Measurements from ENCODE around the gene HOXD4. TPM values are rescaled to one million over a fixed set of nuclear protein-coding genes. Genes with fewer than 3 reads are reported as not detected.

HOXD4 gene
- total and polyA plus RNA-seq, 2 of the 4 experiments (the other 2 are of a cell fraction) = not detected

- ATAC-seq (ENCODE audit: low read depth) = no peak
- no TSS peak for BruUV-seq (replicated peaks)
Observed at GRCh38 chr2:176164611-176165369, 13.4 kb downstream of the HOXD4 start.

More at GRCh38 chr2:176164611-176165369, 13.4 kb downstream of the HOXD4 start:
- Histone ChIP-seq H3K4me3 (ENCODE audit: insufficient read depth, low read depth, low read length) (no peak overlapping the region), H3K4ac (ENCODE audit: low read depth, low read length) (no peak overlapping the region), H3K56ac (ENCODE audit: extremely low read depth, insufficient read depth, low read length) (no peak overlapping the region), H4K5ac (ENCODE audit: low read depth, low read length) (no peak overlapping the region), H3K18ac (ENCODE audit: low read depth, low read length) (no peak overlapping the region), H2BK15ac (ENCODE audit: low read depth, low read length) (no peak overlapping the region), H4K8ac (ENCODE audit: low read depth in 2 of 2, low read length in 2 of 2) (no peak overlapping the region), H4K91ac (ENCODE audit: insufficient read depth, low read depth, low read length) (no peak overlapping the region), H3K9ac (ENCODE audit: low read depth, low read length) (no peak overlapping the region), H3K27me3 (ENCODE audit: control insufficient read depth, insufficient read depth, low read length) (peaks cover 66% of the 10 kb centered on the region), H4K20me1 (ENCODE audit: insufficient read depth, low read length) (no peaks in the 10 kb centered on the region), H2BK5ac (ENCODE audit: low read depth, low read length, poor library complexity, severe bottlenecking) (no peak overlapping the region), H3K23ac (ENCODE audit: low read depth, low read length) (no peak overlapping the region), H2BK120ac (ENCODE audit: low read depth, low read length) (no peak overlapping the region), H3K9me1 (ENCODE audit: insufficient read depth, low read length) (no peaks in the 10 kb centered on the region), H2AK5ac (ENCODE audit: low read depth, low read length) (no peak overlapping the region), H3K9me3 (ENCODE audit: control insufficient read depth, insufficient read depth, low read length) (peaks cover 14% of the 10 kb centered on the region), H2AK9ac (replicated peaks; ENCODE audit: low read depth, low read length, poor library complexity) (no peak overlapping the region), H3K14ac (replicated peaks; ENCODE audit: low read depth, low read length) (no peak overlapping the region), H3K4me2 (ENCODE audit: low read depth, low read length) (no peak overlapping the region), H2AFZ (replicated peaks; ENCODE audit: low read length, poor library complexity) (peak overlapping the region; percentile 41), H2BK20ac (ENCODE audit: low read depth, low read length) (no peak overlapping the region), H3K4me1 (ENCODE audit: control insufficient read depth, insufficient read depth, low read length) (no peaks in the 10 kb centered on the region), H3K27ac (ENCODE audit: insufficient read depth, low read length) (no peak overlapping the region), H3K79me1 (ENCODE audit: low read depth in 1 of 2, low read length in 2 of 2) (no peaks in the 10 kb centered on the region), H3K36me3 (ENCODE audit: control insufficient read depth, insufficient read depth, low read length) (no peaks in the 10 kb centered on the region)
- ChIA-PET POLR2A (ENCODE audit: unreplicated experiment) (no interaction called here), CTCF (no interaction called here)
- no peak for TF ChIP-seq RFX5 (IDR thresholded peaks at IDR 0.05; ENCODE audit: low read depth, low read length)
- TF ChIP-seq MAFK (IDR thresholded peaks at IDR 0.05; ENCODE audit: low read depth, low read length) = no peak
- no peak for TF ChIP-seq CEBPB (IDR thresholded peaks at IDR 0.05; ENCODE audit: low read depth, low read length)
- no peak for TF ChIP-seq NFE2L2 (IDR thresholded peaks at IDR 0.05; ENCODE audit: low read depth, low read length)
- TF ChIP-seq CHD1 (IDR thresholded peaks at IDR 0.05; ENCODE audit: low read depth, low read length) = no peak
- TF ChIP-seq USF2 (IDR thresholded peaks at IDR 0.05; ENCODE audit: low read depth, low read length) = no peak
- TF ChIP-seq RCOR1 (IDR thresholded peaks at IDR 0.05; ENCODE audit: insufficient replicate concordance, low read length) = no peak
- TF ChIP-seq BHLHE40 (IDR thresholded peaks at IDR 0.05; ENCODE audit: low read depth, low read length) = no peak
- TF ChIP-seq RAD21 (IDR thresholded peaks at IDR 0.05; ENCODE audit: low read length) = no peak
- no peak for TF ChIP-seq MAZ (IDR thresholded peaks at IDR 0.05; ENCODE audit: borderline replicate concordance, low read depth, low read length)
- TF ChIP-seq POLR2A (IDR thresholded peaks at IDR 0.05; ENCODE audit: low read depth, low read length) = no peak
- no peak for TF ChIP-seq ELK1 (IDR thresholded peaks at IDR 0.05; ENCODE audit: borderline replicate concordance, low read depth, low read length)
- TF ChIP-seq MXI1 (IDR thresholded peaks at IDR 0.05; ENCODE audit: borderline replicate concordance, low read depth, low read length) = no peak
- no peak for TF ChIP-seq CTCF (conservative IDR thresholded peaks at IDR 0.05; ENCODE audit: low read depth, low read length)
- TF ChIP-seq FOS (IDR thresholded peaks at IDR 0.05; ENCODE audit: low read depth, low read length) = no peak
- TF ChIP-seq SMC3 (IDR thresholded peaks at IDR 0.05; ENCODE audit: low read depth, low read length) = no peak
- DNase-seq = no peak
- dilution Hi-C loops (cut with HindIII; ENCODE audit: low sequenced_read_pairs, unreplicated experiment) = no loop called here
- in situ Hi-C loops (cut with MboI; ENCODE audit: low sequenced_read_pairs) = no loop called here
- intact Hi-C loops (cut with micrococcal nuclease) = no loop called here
- WGBS, 2 experiments (ENCODE audit: extremely low coverage in 2 of 2, insufficient read length in 1 of 2) = 8% methylated on average over 10 of the region's 52 CpGs; no CpG with 5 or more reads in 1 of the 2 experiments
